HEK293 (cell line): ENCODE results near the gene AOC2.

Experiments used
- CTCF ChIA-PET: fragments of 350-600 bp; formaldehyde crosslinking; extraction: SDS; loops from one replicate; lab custom pipeline; 2021; ENCODE audit warnings: antibody characterized with exemption; lab: Yijun Ruan, JAX
- POLR2A ChIA-PET: fragments of 300-600 bp; formaldehyde crosslinking; extraction: SDS; loops from one replicate; lab custom pipeline; 2020; ENCODE audit warnings: antibody characterized with exemption, inconsistent platforms; lab: Yijun Ruan, JAX
- H3K27ac ChIP-seq: fragments of 200-500 bp; sonication (Bioruptor generic); 2 replicates; pipeline ENCODE4 v1.5.1; 2014; ENCODE audit warnings: low read depth, low read length, control low read depth, inconsistent platforms; ENCODE audit errors: extremely low read depth
- H3K36me3 ChIP-seq, 2 experiments: fragments of 200-500 bp in 1 of 2; sonication (Bioruptor generic) in 1 of 2; 1 replicate in 1 of 2; 2 replicates in 1 of 2; pipeline ENCODE4 v1.5.1; 2014 to 2017; ENCODE audit warnings: inconsistent platforms in 2 of 2, low read length in 2 of 2; ENCODE audit not compliant: control insufficient read depth in 2 of 2, insufficient read depth in 1 of 2
- H3K4me1 ChIP-seq: fragments of 200-500 bp; sonication (Bioruptor generic); 2 replicates; pipeline ENCODE4 v1.5.1; 2014; ENCODE audit warnings: mild to moderate bottlenecking, low read length, inconsistent platforms; ENCODE audit not compliant: control insufficient read depth, insufficient read depth
- H3K4me3 ChIP-seq: 2 replicates; pipeline ENCODE4 v1.5.1; 2011; ENCODE audit warnings: low read depth, mild to moderate bottlenecking, control low read depth, low read length, moderate library complexity
- H3K9me3 ChIP-seq: fragments of 200-500 bp; sonication (Bioruptor generic); 2 replicates; pipeline ENCODE4 v1.5.1; 2014; ENCODE audit warnings: low read depth, low read length, inconsistent platforms; ENCODE audit not compliant: control insufficient read depth, insufficient read depth
- GLI2 ChIP-seq: fragments of 450-650 bp; formaldehyde crosslinking; IDR thresholded peaks from 2 replicates; pipeline ENCODE4; 2017; ENCODE audit warnings: missing biosample characterization, missing genetic modification characterization, low read depth, borderline replicate concordance
- GLIS1 ChIP-seq: fragments of 450-650 bp; formaldehyde crosslinking; IDR thresholded peaks from 2 replicates; pipeline ENCODE4 v1.5.1; 2016; ENCODE audit warnings: missing biosample characterization, missing genetic modification characterization
- GLIS2 ChIP-seq: fragments of 450-650 bp; formaldehyde crosslinking; IDR thresholded peaks from 2 replicates; pipeline ENCODE4 v1.5.1; 2016; ENCODE audit warnings: missing biosample characterization, missing genetic modification characterization
- IKZF3 ChIP-seq: fragments of 450-650 bp; IDR thresholded peaks from 2 replicates; pipeline ENCODE4 v1.5.0; 2018; ENCODE audit warnings: missing biosample characterization, mild to moderate bottlenecking, missing genetic modification characterization, moderate library complexity
- MYNN ChIP-seq: fragments of 450-650 bp; formaldehyde crosslinking; IDR thresholded peaks from 2 replicates; pipeline ENCODE4 v1.5.1; 2016; ENCODE audit warnings: missing biosample characterization, missing genetic modification characterization, borderline replicate concordance
- RBAK ChIP-seq: fragments of 450-650 bp; formaldehyde crosslinking; IDR thresholded peaks from 2 replicates; pipeline ENCODE4 v1.5.1; 2016; ENCODE audit warnings: missing biosample characterization, missing genetic modification characterization
- SCRT1 ChIP-seq: fragments of 450-650 bp; formaldehyde crosslinking; IDR thresholded peaks from 2 replicates; pipeline ENCODE4 v1.5.1; 2016; ENCODE audit warnings: missing biosample characterization, missing genetic modification characterization, borderline replicate concordance
- YY1 ChIP-seq: fragments of 450-650 bp; formaldehyde crosslinking; IDR thresholded peaks from 2 replicates; pipeline ENCODE4 v1.5.1; 2018; ENCODE audit warnings: missing biosample characterization, missing genetic modification characterization
- ZIC2 ChIP-seq: fragments of 450-650 bp; formaldehyde crosslinking; IDR thresholded peaks from 2 replicates; pipeline ENCODE4 v1.5.1; 2016; ENCODE audit warnings: missing biosample characterization, missing genetic modification characterization
- ZNF10 ChIP-seq: fragments of 450-650 bp; formaldehyde crosslinking; IDR thresholded peaks from 2 replicates; pipeline ENCODE4 v1.5.1; 2017; ENCODE audit warnings: missing biosample characterization, missing genetic modification characterization
- ZNF133 ChIP-seq: fragments of 450-650 bp; formaldehyde crosslinking; IDR thresholded peaks from 2 replicates; pipeline ENCODE4 v1.5.1; 2016; ENCODE audit warnings: missing biosample characterization, missing genetic modification characterization
- ZNF214 ChIP-seq: fragments of 450-650 bp; formaldehyde crosslinking; IDR thresholded peaks from 2 replicates; pipeline ENCODE4 v1.5.1; 2017; ENCODE audit warnings: missing biosample characterization, mild to moderate bottlenecking, missing genetic modification characterization, borderline replicate concordance
- ZNF292 ChIP-seq: fragments of 450-650 bp; formaldehyde crosslinking; IDR thresholded peaks from 2 replicates; pipeline ENCODE4 v1.5.1; 2016; ENCODE audit warnings: low read depth, missing biosample characterization, missing genetic modification characterization, borderline replicate concordance
- ZNF433 ChIP-seq: fragments of 450-650 bp; formaldehyde crosslinking; IDR thresholded peaks from 2 replicates; pipeline ENCODE4 v1.5.1; 2016; ENCODE audit warnings: missing biosample characterization, missing genetic modification characterization, low read depth
- ZNF544 ChIP-seq: fragments of 450-650 bp; formaldehyde crosslinking; IDR thresholded peaks from 2 replicates; pipeline ENCODE4 v1.5.0; 2017; ENCODE audit warnings: missing biosample characterization, missing genetic modification characterization
- ZNF548 ChIP-seq: fragments of 450-650 bp; formaldehyde crosslinking; IDR thresholded peaks from 2 replicates; pipeline ENCODE4 v1.5.1; 2016; ENCODE audit warnings: missing biosample characterization, missing genetic modification characterization
- ZNF555 ChIP-seq: fragments of 450-650 bp; formaldehyde crosslinking; conservative IDR thresholded peaks from 2 replicates; pipeline ENCODE4 v1.5.1; 2017; ENCODE audit warnings: missing biosample characterization, mild to moderate bottlenecking, missing genetic modification characterization, inconsistent platforms
- ZNF561 ChIP-seq: fragments of 450-650 bp; IDR thresholded peaks from 2 replicates; pipeline ENCODE4 v1.5.1; 2018; ENCODE audit warnings: missing biosample characterization, missing genetic modification characterization, borderline replicate concordance
- ZNF585B ChIP-seq: fragments of 450-650 bp; formaldehyde crosslinking; IDR thresholded peaks from 2 replicates; pipeline ENCODE4 v1.5.1; 2016; ENCODE audit warnings: missing biosample characterization, missing genetic modification characterization
- ZNF621 ChIP-seq: fragments of 450-650 bp; formaldehyde crosslinking; IDR thresholded peaks from 2 replicates; pipeline ENCODE4 v1.5.1; 2017; ENCODE audit warnings: missing biosample characterization, missing genetic modification characterization
- ZNF768 ChIP-seq: fragments of 450-650 bp; formaldehyde crosslinking; IDR thresholded peaks from 2 replicates; pipeline ENCODE4 v1.5.1; 2018; ENCODE audit warnings: missing biosample characterization, mild to moderate bottlenecking, missing genetic modification characterization
- ZNF785 ChIP-seq: fragments of 450-650 bp; formaldehyde crosslinking; IDR thresholded peaks from 2 replicates; pipeline ENCODE4 v1.5.1; 2016; ENCODE audit warnings: missing biosample characterization, missing genetic modification characterization
- ZNF837 ChIP-seq: fragments of 450-650 bp; formaldehyde crosslinking; IDR thresholded peaks from 2 replicates; pipeline ENCODE4 v1.5.1; 2016; ENCODE audit warnings: missing biosample characterization, missing genetic modification characterization
- ZSCAN30 ChIP-seq: fragments of 450-650 bp; IDR thresholded peaks from 2 replicates; pipeline ENCODE4 v1.5.1; 2018; ENCODE audit warnings: missing biosample characterization, mild to moderate bottlenecking, missing genetic modification characterization, moderate library complexity
- TF ChIP-seq, protein P1 (sequence below): fragments of 450-650 bp; formaldehyde crosslinking; conservative IDR thresholded peaks from 2 replicates; pipeline ENCODE4 v1.5.1; 2016; ENCODE audit warnings: low read depth, missing biosample characterization, missing genetic modification characterization
- TF ChIP-seq, protein P2 (sequence below): fragments of 450-650 bp; formaldehyde crosslinking; IDR thresholded peaks from 2 replicates; pipeline ENCODE4 v1.5.1; 2016; ENCODE audit warnings: missing biosample characterization, missing genetic modification characterization
- TF ChIP-seq, protein P3 (sequence below): fragments of 450-650 bp; formaldehyde crosslinking; IDR thresholded peaks from 2 replicates; pipeline ENCODE4 v1.5.1; 2016; ENCODE audit warnings: missing biosample characterization, missing genetic modification characterization, low read depth

The AOC2 gene

DNA sequence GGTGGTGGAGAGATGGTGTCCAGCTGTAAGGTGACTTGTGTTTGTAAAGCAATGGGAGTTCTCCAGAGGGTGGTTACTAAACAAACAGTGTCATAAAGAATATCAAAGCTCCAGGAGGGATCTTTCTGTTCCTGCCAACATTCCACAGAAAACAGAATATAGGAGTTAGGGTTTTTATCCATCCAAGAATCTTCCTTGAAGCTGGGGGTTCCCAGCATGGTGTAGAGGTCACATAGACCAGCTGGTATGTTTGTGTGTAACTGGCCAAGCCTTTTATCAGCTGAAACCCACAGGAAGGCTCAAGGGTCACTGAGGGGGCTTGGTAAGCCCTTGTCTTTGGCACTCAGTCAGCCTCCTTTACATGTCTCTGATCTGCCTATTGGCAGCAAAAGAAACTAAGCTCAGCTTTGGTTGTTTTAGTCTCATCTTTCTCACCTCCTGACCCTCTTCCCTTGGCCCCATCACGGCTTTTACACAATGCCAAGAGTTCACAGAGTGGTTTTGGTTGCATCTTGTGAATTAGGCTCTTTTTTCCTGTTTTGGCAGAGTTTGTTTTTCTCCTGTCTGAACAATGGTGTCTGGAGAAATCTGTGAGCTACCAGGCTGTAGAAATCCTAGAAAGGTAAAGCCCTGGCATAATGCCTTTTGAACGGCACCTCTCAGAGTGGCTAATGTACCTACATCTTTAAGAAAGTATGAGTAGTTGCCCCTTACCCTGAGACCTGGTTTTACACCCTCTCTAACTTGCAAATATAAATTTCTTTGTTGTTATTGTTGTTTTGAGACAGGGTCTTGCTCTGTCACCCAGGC lies 41.1 kb upstream of the AOC2 start:
- Histone ChIP-seq H3K4me3 (no peak overlapping the region), H3K4me1 (peaks cover 10% of the 10 kb centered on the region), H3K9me3 (no peaks in the 10 kb centered on the region), H3K36me3 (peaks cover 0 to 4% of the 10 kb centered on the region in 2 experiments; a peak in 1 of 3 replicates), H3K27ac (no peak overlapping the region)
- TF ChIP-seq ZNF544 (tag by site-specific recombination): no peak
- peak; percentile 96 for TF ChIP-seq ZIC2
- TF ChIP-seq ZNF133 (tag by site-specific recombination): no peak
- TF ChIP-seq YY1 (tag by site-specific recombination): no peak
- TF ChIP-seq ZNF768 (tag by site-specific recombination): no peak
- TF ChIP-seq, protein P1, sequence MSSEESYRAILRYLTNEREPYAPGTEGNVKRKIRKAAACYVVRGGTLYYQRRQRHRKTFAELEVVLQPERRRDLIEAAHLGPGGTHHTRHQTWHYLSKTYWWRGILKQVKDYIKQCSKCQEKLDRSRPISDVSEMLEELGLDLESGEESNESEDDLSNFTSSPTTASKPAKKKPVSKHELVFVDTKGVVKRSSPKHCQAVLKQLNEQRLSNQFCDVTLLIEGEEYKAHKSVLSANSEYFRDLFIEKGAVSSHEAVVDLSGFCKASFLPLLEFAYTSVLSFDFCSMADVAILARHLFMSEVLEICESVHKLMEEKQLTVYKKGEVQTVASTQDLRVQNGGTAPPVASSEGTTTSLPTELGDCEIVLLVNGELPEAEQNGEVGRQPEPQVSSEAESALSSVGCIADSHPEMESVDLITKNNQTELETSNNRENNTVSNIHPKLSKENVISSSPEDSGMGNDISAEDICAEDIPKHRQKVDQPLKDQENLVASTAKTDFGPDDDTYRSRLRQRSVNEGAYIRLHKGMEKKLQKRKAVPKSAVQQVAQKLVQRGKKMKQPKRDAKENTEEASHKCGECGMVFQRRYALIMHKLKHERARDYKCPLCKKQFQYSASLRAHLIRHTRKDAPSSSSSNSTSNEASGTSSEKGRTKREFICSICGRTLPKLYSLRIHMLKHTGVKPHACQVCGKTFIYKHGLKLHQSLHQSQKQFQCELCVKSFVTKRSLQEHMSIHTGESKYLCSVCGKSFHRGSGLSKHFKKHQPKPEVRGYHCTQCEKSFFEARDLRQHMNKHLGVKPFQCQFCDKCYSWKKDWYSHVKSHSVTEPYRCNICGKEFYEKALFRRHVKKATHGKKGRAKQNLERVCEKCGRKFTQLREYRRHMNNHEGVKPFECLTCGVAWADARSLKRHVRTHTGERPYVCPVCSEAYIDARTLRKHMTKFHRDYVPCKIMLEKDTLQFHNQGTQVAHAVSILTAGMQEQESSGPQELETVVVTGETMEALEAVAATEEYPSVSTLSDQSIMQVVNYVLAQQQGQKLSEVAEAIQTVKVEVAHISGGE (tag by site-specific recombination): no peak
- peak; percentile 74 for TF ChIP-seq GLIS1 (tag by site-specific recombination)
- no peak for TF ChIP-seq ZSCAN30 (tag by site-specific recombination)
- POLR2A ChIA-PET: interaction anchor here (0.6 to 2.2 kb wide), 7 partner anchors 13 to 195 kb away, joined by 3 to 6 read pairs (median 3); partner anchors contain the start of genes BECN1, PSME3 and RPL27
- CTCF ChIA-PET: interaction anchor here (0.6 to 3.7 kb wide), 8 partner anchors 11 to 83 kb away, joined by 3 to 36 read pairs (median 4); partner anchors contain the start of genes AOC2 and BECN1

DNA sequence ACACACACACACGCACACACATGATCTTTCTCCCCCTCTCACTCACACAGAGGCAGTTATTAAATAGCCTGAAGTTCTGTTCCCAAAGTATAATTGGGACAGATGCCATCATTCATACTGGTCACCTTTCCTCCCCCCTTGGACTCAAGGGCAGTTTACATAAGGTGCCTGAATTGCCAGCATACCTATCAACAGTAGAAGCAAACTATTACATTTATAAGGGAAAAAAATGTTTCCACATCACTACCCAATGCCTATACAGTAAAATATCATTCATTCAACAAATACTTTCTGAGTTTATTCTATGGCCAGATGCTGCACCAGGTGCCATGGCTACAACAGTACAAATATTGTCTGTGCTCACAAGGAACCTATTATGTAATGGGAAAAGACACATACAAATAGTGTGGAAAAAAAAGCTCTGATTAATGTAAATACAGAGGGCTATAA lies 39.4 kb upstream of the AOC2 start:
- Histone ChIP-seq H3K27ac (no peak overlapping the region), H3K4me1 (peaks cover 10% of the 10 kb centered on the region), H3K4me3 (no peak overlapping the region), H3K36me3 (peaks cover 5 to 19% of the 10 kb centered on the region in 2 experiments), H3K9me3 (no peaks in the 10 kb centered on the region)
- POLR2A ChIA-PET: interaction anchor here (1.8 to 2.0 kb wide), 2 partner anchors 10 to 19 kb away, joined by 5 to 6 read pairs; partner anchors contain the start of gene BECN1
- TF ChIP-seq ZNF10 (tag by site-specific recombination) (no peak), IKZF3 (tag by site-specific recombination) (no peak), ZNF433 (tag by site-specific recombination) (no peak), GLI2 (tag by site-specific recombination) (no peak), ZNF214 (tag by site-specific recombination) (no peak), GLIS2 (tag by site-specific recombination) (no peak), ZNF548 (no peak), ZNF292 (tag by site-specific recombination) (no peak), ZNF133 (tag by site-specific recombination) (no peak), RBAK (no peak), SCRT1 (no peak), MYNN (tag by site-specific recombination) (no peak), ZNF561 (tag by site-specific recombination) (no peak), ZNF585B (tag by site-specific recombination) (no peak), ZNF785 (no peak), ZNF837 (tag by site-specific recombination) (no peak), ZNF621 (tag by site-specific recombination) (no peak), ZNF555 (tag by site-specific recombination) (no peak)
- TF ChIP-seq, protein P2, sequence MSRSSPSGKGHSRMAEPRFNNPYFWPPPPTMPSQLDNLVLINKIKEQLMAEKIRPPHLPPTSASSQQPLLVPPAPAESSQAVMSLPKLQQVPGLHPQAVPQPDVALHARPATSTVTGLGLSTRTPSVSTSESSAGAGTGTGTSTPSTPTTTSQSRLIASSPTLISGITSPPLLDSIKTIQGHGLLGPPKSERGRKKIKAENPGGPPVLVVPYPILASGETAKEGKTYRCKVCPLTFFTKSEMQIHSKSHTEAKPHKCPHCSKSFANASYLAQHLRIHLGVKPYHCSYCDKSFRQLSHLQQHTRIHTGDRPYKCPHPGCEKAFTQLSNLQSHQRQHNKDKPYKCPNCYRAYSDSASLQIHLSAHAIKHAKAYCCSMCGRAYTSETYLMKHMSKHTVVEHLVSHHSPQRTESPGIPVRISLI (tag by site-specific recombination): no peak
- TF ChIP-seq, protein P3, sequence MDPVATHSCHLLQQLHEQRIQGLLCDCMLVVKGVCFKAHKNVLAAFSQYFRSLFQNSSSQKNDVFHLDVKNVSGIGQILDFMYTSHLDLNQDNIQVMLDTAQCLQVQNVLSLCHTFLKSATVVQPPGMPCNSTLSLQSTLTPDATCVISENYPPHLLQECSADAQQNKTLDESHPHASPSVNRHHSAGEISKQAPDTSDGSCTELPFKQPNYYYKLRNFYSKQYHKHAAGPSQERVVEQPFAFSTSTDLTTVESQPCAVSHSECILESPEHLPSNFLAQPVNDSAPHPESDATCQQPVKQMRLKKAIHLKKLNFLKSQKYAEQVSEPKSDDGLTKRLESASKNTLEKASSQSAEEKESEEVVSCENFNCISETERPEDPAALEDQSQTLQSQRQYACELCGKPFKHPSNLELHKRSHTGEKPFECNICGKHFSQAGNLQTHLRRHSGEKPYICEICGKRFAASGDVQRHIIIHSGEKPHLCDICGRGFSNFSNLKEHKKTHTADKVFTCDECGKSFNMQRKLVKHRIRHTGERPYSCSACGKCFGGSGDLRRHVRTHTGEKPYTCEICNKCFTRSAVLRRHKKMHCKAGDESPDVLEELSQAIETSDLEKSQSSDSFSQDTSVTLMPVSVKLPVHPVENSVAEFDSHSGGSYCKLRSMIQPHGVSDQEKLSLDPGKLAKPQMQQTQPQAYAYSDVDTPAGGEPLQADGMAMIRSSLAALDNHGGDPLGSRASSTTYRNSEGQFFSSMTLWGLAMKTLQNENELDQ (tag by site-specific recombination): no peak
- CTCF ChIA-PET: interaction anchor here (0.5 to 1.5 kb wide), 5 partner anchors 14 to 125 kb away, joined by 3 to 4 read pairs (median 4); partner anchors contain the start of gene BECN1
